OCI-LY7 (cell line): ENCODE data around the gene PDCD1LG2. TPM values are rescaled to one million over a fixed set of nuclear protein-coding genes. Genes with fewer than 3 reads are reported as not detected.
A peak's percentile ranks its signal among the peaks of the same experiment; 100 is the strongest.

Experiments used
- BruUV-seq: library from RNA; stranded (reverse); fragments of 400-500 nt; replicated peaks from 2 replicates; lab custom pipeline; 2021; lab: Mats Ljungman, UMichigan
- CTCF ChIA-PET: fragments of 300-600 bp; sonication (Branson Sonifier 250); formaldehyde crosslinking; loops from one replicate; lab custom pipeline; 2022; ENCODE audit warnings: antibody characterized with exemption; ENCODE audit not compliant: unreplicated experiment; lab: Charles Lee
- POLR2A ChIA-PET: fragments of 300-600 bp; sonication (Branson Sonifier 250); formaldehyde crosslinking; loops from one replicate; lab custom pipeline; 2022; ENCODE audit warnings: antibody characterized with exemption; lab: Charles Lee
- DNase-seq: peaks from one replicate; pipeline ENCODE4 v3.0.0-alpha.2; 2015; ENCODE audit warnings: low spot score
- H2AFZ ChIP-seq: fragments of 200-600 bp; sonication (generic), shearing (Covaris generic); 2 replicates; pipeline ENCODE4 v1.6.1; 2014; ENCODE audit warnings: mild to moderate bottlenecking, antibody characterized with exemption, low read length, moderate library complexity
- H3K27ac ChIP-seq: fragments of 200-600 bp; sonication (generic); 2 replicates; pipeline ENCODE4 v1.5.1; 2014; ENCODE audit warnings: mixed run types, low read depth, mild to moderate bottlenecking, moderate library complexity, low read length, inconsistent platforms; ENCODE audit not compliant: poor library complexity, severe bottlenecking
- H3K36me3 ChIP-seq: fragments of 200-600 bp; sonication (generic); 2 replicates; pipeline ENCODE4 v1.6.1; 2014; ENCODE audit warnings: mild to moderate bottlenecking, antibody characterized with exemption, low read length, moderate library complexity, mixed read lengths; ENCODE audit not compliant: insufficient read depth
- H3K4me1 ChIP-seq: fragments of 200-600 bp; sonication (generic); 2 replicates; pipeline ENCODE4 v1.5.1; 2014; ENCODE audit warnings: mild to moderate bottlenecking, low read length; ENCODE audit not compliant: insufficient read depth, poor library complexity, severe bottlenecking
- H3K4me2 ChIP-seq: fragments of 200-600 bp; sonication (generic); 2 replicates; pipeline ENCODE4 v1.6.1; 2014; ENCODE audit warnings: mild to moderate bottlenecking, low read length
- H3K4me3 ChIP-seq: fragments of 200-600 bp; sonication (generic); 2 replicates; pipeline ENCODE4 v1.5.1; 2014; ENCODE audit warnings: mild to moderate bottlenecking, low read depth, low read length; ENCODE audit not compliant: poor library complexity, severe bottlenecking
- H3K79me2 ChIP-seq: fragments of 200-600 bp; sonication (generic); 2 replicates; pipeline ENCODE4 v1.6.1; 2016; ENCODE audit warnings: low read depth, mild to moderate bottlenecking, low read length, moderate library complexity, mixed read lengths; ENCODE audit not compliant: insufficient read depth
- H3K9me2 ChIP-seq: fragments of 200-600 bp; sonication (generic); 2 replicates; pipeline ENCODE4 v1.6.1; 2016; ENCODE audit warnings: mild to moderate bottlenecking, low read length, mixed read lengths; ENCODE audit not compliant: insufficient read depth
- H3K9me3 ChIP-seq: fragments of 200-600 bp; sonication (generic); 2 replicates; pipeline ENCODE4 v1.6.1; 2014; ENCODE audit warnings: mild to moderate bottlenecking, mixed run types, low read length, mixed read lengths
- H4K20me1 ChIP-seq: fragments of 200-600 bp; sonication (generic); 2 replicates; pipeline ENCODE4 v1.6.1; 2014; ENCODE audit warnings: mild to moderate bottlenecking, antibody characterized with exemption, low read length, moderate library complexity, mixed read lengths; ENCODE audit not compliant: insufficient read depth
- EZH2phosphoT487 ChIP-seq: fragments of 200-600 bp; sonication (generic); IDR thresholded peaks from 2 replicates; pipeline ENCODE4 v1.6.1; 2018; ENCODE audit warnings: low read depth, borderline replicate concordance, mild to moderate bottlenecking, mixed run types, antibody characterized with exemption, low read length, moderate library complexity, mixed read lengths
- intact Hi-C: fragments of 100-400 bp; cut with micrococcal nuclease; formaldehyde crosslinking; loops from one replicate; pipeline ENCODE4 v1.10.0; 2022; ENCODE audit not compliant: unreplicated experiment
- total RNA-seq, 2 experiments: library from RNA; depleted of rRNA in 1 of 2; stranded (reverse); fragments of >200 nt in 1 of 2; shearing (Covaris generic) in 1 of 2; gene quantifications; 2 replicates each; pipeline ENCODE4 v1.2.3, GENCODE V29; 2014 to 2022
- TF ChIP-seq, protein P1 (sequence below): fragments of 200-600 bp; sonication (generic); conservative IDR thresholded peaks from 2 replicates; pipeline ENCODE4 v1.5.1; 2014; ENCODE audit warnings: mild to moderate bottlenecking, antibody characterized with exemption, low read length, moderate library complexity, mixed read lengths

The PDCD1LG2 gene
- total RNA-seq, 2 experiments from 2014 or later: not detected

DNA sequence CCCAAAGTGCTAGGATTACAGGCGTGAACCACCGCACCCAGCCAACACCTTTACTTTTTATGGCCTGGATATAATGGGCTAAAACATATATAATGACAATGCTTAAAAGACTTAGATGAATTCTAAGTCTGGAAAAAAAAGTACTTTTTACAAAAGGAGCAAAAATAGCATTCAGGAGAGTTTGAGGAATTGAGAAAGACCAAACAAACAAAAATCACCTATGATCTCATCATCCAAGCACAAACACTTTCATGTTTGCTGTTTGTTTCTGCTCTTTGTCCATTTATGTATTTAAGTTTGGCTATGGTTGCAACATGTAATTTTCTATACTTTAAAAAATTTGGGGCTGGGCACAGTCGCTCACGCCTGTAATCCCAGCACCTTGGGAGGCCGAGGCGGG, 63.8 kb downstream of the PDCD1LG2 start:
- no peak for TF ChIP-seq EZH2phosphoT487
- TF ChIP-seq, protein P1, sequence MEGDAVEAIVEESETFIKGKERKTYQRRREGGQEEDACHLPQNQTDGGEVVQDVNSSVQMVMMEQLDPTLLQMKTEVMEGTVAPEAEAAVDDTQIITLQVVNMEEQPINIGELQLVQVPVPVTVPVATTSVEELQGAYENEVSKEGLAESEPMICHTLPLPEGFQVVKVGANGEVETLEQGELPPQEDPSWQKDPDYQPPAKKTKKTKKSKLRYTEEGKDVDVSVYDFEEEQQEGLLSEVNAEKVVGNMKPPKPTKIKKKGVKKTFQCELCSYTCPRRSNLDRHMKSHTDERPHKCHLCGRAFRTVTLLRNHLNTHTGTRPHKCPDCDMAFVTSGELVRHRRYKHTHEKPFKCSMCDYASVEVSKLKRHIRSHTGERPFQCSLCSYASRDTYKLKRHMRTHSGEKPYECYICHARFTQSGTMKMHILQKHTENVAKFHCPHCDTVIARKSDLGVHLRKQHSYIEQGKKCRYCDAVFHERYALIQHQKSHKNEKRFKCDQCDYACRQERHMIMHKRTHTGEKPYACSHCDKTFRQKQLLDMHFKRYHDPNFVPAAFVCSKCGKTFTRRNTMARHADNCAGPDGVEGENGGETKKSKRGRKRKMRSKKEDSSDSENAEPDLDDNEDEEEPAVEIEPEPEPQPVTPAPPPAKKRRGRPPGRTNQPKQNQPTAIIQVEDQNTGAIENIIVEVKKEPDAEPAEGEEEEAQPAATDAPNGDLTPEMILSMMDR: no peak
- H3K4me1 ChIP-seq: peaks cover 16% of the 10 kb centered on the region
- no peaks in the 10 kb centered on the region for H3K9me3 ChIP-seq
- POLR2A ChIA-PET: no interaction called here
- CTCF ChIA-PET: no interaction called here
- BruUV-seq: no TSS peak
- no peak overlapping the region for H3K27ac ChIP-seq
- H4K20me1 ChIP-seq: no peaks in the 10 kb centered on the region
- intact Hi-C loops: no loop called here
- H3K4me3 ChIP-seq: no peak overlapping the region
- no peak for DNase-seq
- no peak overlapping the region for H2AFZ ChIP-seq
- no peaks in the 10 kb centered on the region for H3K9me2 ChIP-seq
- H3K79me2 ChIP-seq: no peaks in the 10 kb centered on the region
- H3K36me3 ChIP-seq: peaks cover 10% of the 10 kb centered on the region
- H3K4me2 ChIP-seq: no peak overlapping the region

DNA sequence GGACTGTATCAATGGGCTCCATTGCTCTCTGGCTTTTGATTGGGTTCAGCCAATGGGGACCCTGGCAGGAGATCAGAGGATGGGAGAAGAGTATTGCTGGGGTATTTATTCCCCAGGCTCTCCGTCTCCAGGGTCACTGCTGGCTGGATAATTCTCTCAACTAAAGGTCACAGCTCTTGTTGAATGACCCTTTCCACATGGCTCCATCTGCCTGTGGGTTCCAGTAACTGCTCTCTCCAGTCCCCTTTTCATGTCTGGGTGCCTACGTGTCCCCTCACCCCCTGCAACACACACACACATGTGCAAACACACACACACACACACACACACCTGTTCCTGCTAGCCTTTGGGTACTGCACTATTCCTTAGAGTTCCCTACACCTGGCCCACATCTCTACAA, 64.7 kb downstream of the PDCD1LG2 start:
- H3K4me3 ChIP-seq: no peak overlapping the region
- H3K9me3 ChIP-seq: no peaks in the 10 kb centered on the region
- no peak for DNase-seq
- CTCF ChIA-PET: interaction anchor here (0.6 kb wide), 1 partner anchor 48 kb away, joined by 5 read pairs; no protein-coding TSS in a partner anchor
- no peak overlapping the region for H3K27ac ChIP-seq
- H3K4me1 ChIP-seq: peaks cover 10% of the 10 kb centered on the region
- intact Hi-C loops: no loop called here
- H3K79me2 ChIP-seq: no peaks in the 10 kb centered on the region
- no peaks in the 10 kb centered on the region for H4K20me1 ChIP-seq
- H3K9me2 ChIP-seq: no peaks in the 10 kb centered on the region
- TF ChIP-seq, protein P1: no peak
- no peak for TF ChIP-seq EZH2phosphoT487
- no peak overlapping the region for H2AFZ ChIP-seq
- no peak overlapping the region for H3K4me2 ChIP-seq
- no TSS peak for BruUV-seq
- H3K36me3 ChIP-seq: peaks cover 16% of the 10 kb centered on the region
- POLR2A ChIA-PET: no interaction called here

GRCh38 chr9:5577225-5577624, 66.9 kb downstream of the PDCD1LG2 start:
- DNase-seq: peak; percentile 61
- peaks cover 12% of the 10 kb centered on the region for H3K4me1 ChIP-seq
- POLR2A ChIA-PET: no interaction called here
- no peaks in the 10 kb centered on the region for H4K20me1 ChIP-seq
- H3K79me2 ChIP-seq: no peaks in the 10 kb centered on the region
- no peak overlapping the region for H3K4me2 ChIP-seq
- no peak overlapping the region for H3K27ac ChIP-seq
- no peak overlapping the region for H3K4me3 ChIP-seq
- H2AFZ ChIP-seq: no peak overlapping the region
- intact Hi-C loops: no loop called here
- H3K9me3 ChIP-seq: no peaks in the 10 kb centered on the region
- H3K36me3 ChIP-seq: peaks cover 18% of the 10 kb centered on the region
- TF ChIP-seq, protein P1: no peak
- no peaks in the 10 kb centered on the region for H3K9me2 ChIP-seq
- BruUV-seq: no TSS peak
- CTCF ChIA-PET: no interaction called here
